Osteoblast (primary cell): Measurements from ENCODE around the gene SHISA6. TPM values are rescaled to one million over a fixed set of nuclear protein-coding genes. Genes with fewer than 3 reads are reported as not detected.

Source experiments
- DNase-seq: peaks from one replicate; pipeline ENCODE4 v3.0.0; 2011; ENCODE audit warnings: low spot score, mixed read lengths; ENCODE audit not compliant: insufficient read length; ENCODE audit errors: missing footprints
- H2AFZ ChIP-seq: 2 replicates; pipeline ENCODE4 v1.6.0; 2011; ENCODE audit warnings: mild to moderate bottlenecking, low read length
- H3K27ac ChIP-seq: 2 replicates; pipeline ENCODE4 v1.5.1; 2011; ENCODE audit warnings: mild to moderate bottlenecking, low read depth, low read length, moderate library complexity
- H3K27me3 ChIP-seq: 2 replicates; pipeline ENCODE4 v1.6.0; 2012; ENCODE audit warnings: mild to moderate bottlenecking, control low read depth, inconsistent platforms, low read length, moderate library complexity; ENCODE audit not compliant: insufficient read depth
- H3K36me3 ChIP-seq: 2 replicates; pipeline ENCODE4 v1.5.1; 2011; ENCODE audit warnings: mild to moderate bottlenecking, low read length, control low read depth, moderate library complexity; ENCODE audit not compliant: insufficient read depth
- H3K4me1 ChIP-seq: 2 replicates; pipeline ENCODE4 v1.5.1; 2011; ENCODE audit warnings: mild to moderate bottlenecking, low read length, control low read depth, moderate library complexity; ENCODE audit not compliant: insufficient read depth
- H3K4me2 ChIP-seq: 2 replicates; pipeline ENCODE4 v1.6.0; 2011; ENCODE audit warnings: mild to moderate bottlenecking, low read length; ENCODE audit not compliant: insufficient read depth
- H3K4me3 ChIP-seq: fragments of 200-600 bp; sonication (generic); 3 replicates; pipeline ENCODE4 v1.5.1; 2012; ENCODE audit warnings: mild to moderate bottlenecking, low read length, inconsistent platforms; ENCODE audit not compliant: insufficient read depth
- H3K79me2 ChIP-seq: 2 replicates; pipeline ENCODE4 v1.6.0; 2012; ENCODE audit warnings: mild to moderate bottlenecking, low read length, control low read depth, inconsistent platforms; ENCODE audit not compliant: insufficient read depth
- H3K9me3 ChIP-seq: 2 replicates; pipeline ENCODE4 v1.5.1; 2011; ENCODE audit warnings: low read depth, low read length, control low read depth
- H4K20me1 ChIP-seq: 2 replicates; pipeline ENCODE4 v1.6.0; 2012; ENCODE audit warnings: mild to moderate bottlenecking, low read length, control low read depth; ENCODE audit not compliant: insufficient read depth
- total RNA-seq: library from RNA; depleted of rRNA; stranded (reverse); fragments of >200 nt; gene quantifications from 2 replicates; pipeline ENCODE4 v1.2.3, GENCODE V29; 2012
- TF ChIP-seq, protein P1 (sequence below): IDR thresholded peaks from 2 replicates; pipeline ENCODE4 v1.5.1; 2011; ENCODE audit warnings: mild to moderate bottlenecking, low read depth, low read length, moderate library complexity; ENCODE audit errors: extremely low read depth

The SHISA6 gene
- total RNA-seq, 1 donor, result not detected

DNA sequence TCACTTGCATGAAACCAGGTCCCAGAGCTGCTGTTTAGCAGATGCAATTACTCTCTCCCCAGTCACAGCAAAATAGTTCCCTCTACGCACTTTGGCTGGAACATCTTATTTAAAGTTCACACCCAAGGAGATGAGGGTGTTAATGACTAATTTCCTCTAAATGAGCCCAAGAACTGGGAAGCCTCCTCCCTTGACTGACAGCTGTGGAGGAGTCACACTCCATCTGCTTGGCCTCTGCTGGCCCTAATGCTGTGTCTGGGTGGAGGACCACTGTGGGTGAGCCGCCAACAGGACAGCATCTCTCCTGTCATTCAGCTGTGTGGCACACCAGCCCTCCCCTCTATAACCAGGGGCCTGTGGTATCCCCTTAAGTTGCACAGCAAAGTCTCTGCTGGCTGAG lies 115.4 kb downstream of the SHISA6 start:
- H3K4me1 ChIP-seq, result no peaks in the 10 kb centered on the region
- no peak overlapping the region for H3K27ac ChIP-seq
- H3K4me2 ChIP-seq, result no peak overlapping the region
- H3K79me2 ChIP-seq, result no peaks in the 10 kb centered on the region
- H3K9me3 ChIP-seq, result no peaks in the 10 kb centered on the region
- no peaks in the 10 kb centered on the region for H4K20me1 ChIP-seq
- no peak for DNase-seq
- no peak overlapping the region for H3K4me3 ChIP-seq
- TF ChIP-seq, protein P1, sequence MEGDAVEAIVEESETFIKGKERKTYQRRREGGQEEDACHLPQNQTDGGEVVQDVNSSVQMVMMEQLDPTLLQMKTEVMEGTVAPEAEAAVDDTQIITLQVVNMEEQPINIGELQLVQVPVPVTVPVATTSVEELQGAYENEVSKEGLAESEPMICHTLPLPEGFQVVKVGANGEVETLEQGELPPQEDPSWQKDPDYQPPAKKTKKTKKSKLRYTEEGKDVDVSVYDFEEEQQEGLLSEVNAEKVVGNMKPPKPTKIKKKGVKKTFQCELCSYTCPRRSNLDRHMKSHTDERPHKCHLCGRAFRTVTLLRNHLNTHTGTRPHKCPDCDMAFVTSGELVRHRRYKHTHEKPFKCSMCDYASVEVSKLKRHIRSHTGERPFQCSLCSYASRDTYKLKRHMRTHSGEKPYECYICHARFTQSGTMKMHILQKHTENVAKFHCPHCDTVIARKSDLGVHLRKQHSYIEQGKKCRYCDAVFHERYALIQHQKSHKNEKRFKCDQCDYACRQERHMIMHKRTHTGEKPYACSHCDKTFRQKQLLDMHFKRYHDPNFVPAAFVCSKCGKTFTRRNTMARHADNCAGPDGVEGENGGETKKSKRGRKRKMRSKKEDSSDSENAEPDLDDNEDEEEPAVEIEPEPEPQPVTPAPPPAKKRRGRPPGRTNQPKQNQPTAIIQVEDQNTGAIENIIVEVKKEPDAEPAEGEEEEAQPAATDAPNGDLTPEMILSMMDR, result no peak
- H3K27me3 ChIP-seq, result no peaks in the 10 kb centered on the region
- no peaks in the 10 kb centered on the region for H3K36me3 ChIP-seq
- no peak overlapping the region for H2AFZ ChIP-seq

DNA sequence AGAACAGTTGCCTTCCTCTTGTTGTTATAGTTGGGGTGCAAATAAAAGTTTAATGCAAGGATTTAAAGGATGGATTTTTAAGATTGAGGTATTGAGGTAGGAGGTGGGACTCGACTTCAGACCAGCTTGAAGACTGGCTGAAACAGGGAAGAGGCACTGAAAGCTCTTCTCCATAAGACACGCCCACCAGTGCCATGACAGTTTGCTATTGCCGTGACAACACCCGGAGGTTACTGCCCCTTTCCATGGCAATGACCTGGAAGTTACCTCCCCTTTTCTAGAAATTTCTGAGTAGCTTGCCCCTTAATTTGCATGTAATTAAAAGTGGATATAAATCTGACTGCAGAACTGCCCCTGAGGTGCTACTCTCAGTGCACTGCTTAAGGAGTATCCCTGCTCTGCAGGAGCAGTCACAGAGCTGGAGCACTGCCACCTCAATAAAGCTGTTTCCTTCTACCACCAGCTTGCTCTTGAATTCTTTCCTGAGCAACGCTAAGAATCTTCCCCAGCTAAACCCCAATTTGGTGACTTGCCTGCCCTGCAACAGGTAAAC lies 122.6 kb downstream of the SHISA6 start:
- TF ChIP-seq, protein P1, result no peak

DNA sequence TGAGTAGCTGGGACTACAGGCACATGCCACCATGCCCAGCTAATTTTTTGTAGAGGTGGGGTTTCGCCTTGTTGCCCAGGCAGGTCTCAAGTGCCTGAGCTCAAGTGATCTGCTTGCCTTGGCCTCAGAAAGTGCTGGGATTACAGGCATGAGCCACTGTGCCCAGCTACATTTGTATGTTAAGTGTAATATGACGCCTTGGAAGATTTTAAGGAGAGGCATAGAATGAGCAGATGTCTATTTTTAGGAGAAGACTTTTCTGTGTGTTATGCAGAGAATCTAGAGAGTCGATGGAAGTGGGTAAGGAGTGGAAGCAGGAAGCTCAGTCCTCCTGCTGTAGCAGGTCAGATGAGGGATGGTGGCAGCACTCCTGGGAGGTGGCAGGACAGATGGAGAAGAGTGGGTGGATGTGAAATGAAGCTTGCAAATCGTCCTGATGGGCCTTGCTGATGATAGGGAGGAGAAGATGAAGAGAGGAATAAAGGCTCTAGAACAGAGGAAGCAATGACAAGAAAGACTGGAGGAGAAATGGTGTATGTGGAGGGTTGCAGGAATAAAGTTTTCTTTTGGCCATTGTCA lies 125.3 kb downstream of the SHISA6 start:
- Histone ChIP-seq H2AFZ (no peak overlapping the region), H3K9me3 (peaks cover 3% of the 10 kb centered on the region), H3K4me1 (no peaks in the 10 kb centered on the region), H3K79me2 (no peaks in the 10 kb centered on the region), H3K27me3 (no peaks in the 10 kb centered on the region), H3K27ac (no peak overlapping the region), H3K36me3 (no peaks in the 10 kb centered on the region), H3K4me2 (no peak overlapping the region), H4K20me1 (no peaks in the 10 kb centered on the region), H3K4me3 (no peak overlapping the region)
- TF ChIP-seq, protein P1, result no peak
- no peak for DNase-seq

More for the DNA sequence above, 122.6 kb downstream of the SHISA6 start:
- Histone ChIP-seq H3K4me3 (no peak overlapping the region), H3K36me3 (no peaks in the 10 kb centered on the region), H2AFZ (no peak overlapping the region), H3K9me3 (peaks cover 3% of the 10 kb centered on the region), H3K79me2 (no peaks in the 10 kb centered on the region), H3K4me1 (no peaks in the 10 kb centered on the region), H3K4me2 (no peak overlapping the region), H4K20me1 (no peaks in the 10 kb centered on the region), H3K27me3 (no peaks in the 10 kb centered on the region), H3K27ac (no peak overlapping the region)
- DNase-seq, result peak; percentile 23

DNA sequence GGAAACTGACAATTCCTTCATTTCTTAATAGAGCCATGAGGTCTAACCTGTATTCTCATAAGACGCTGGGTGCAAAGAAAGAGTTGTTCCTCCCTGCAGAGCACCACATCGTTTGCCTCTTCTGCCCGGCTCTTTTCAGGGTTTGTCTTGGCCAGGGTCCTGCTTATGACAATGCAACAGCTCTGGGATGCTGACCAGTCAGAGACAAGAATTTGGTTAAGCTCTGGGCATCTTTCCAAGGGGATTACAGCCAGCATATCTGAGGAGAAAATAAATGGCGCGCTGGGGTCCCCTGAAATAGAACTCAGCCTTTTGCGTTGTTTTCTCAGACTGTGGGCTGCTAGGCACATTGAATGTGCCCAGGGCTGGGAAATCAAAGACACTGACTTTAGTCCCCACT lies 128.6 kb downstream of the SHISA6 start:
- Histone ChIP-seq H3K36me3 (no peaks in the 10 kb centered on the region), H4K20me1 (no peaks in the 10 kb centered on the region), H3K9me3 (no peaks in the 10 kb centered on the region), H3K27me3 (no peaks in the 10 kb centered on the region), H2AFZ (no peak overlapping the region), H3K27ac (no peak overlapping the region), H3K4me1 (no peaks in the 10 kb centered on the region), H3K4me2 (no peak overlapping the region), H3K4me3 (no peak overlapping the region), H3K79me2 (no peaks in the 10 kb centered on the region)
- TF ChIP-seq, protein P1, result no peak
- DNase-seq, result no peak
